HepG2 (cell line): Measurements from ENCODE around the gene CDK5RAP2. TPM values are rescaled to one million over a fixed set of nuclear protein-coding genes. Genes with fewer than 3 reads are reported as not detected.

Source experiments
- ATAC-seq: fragments of 200-7000 bp; cut with Tn5 transposase; 3 replicates; pipeline ENCODE4 v1.9.1; 2020; ENCODE audit warnings: mild to moderate bottlenecking, moderate library complexity
- BruUV-seq: library from RNA; stranded (reverse); fragments of 400-500 nt; replicated peaks from 2 replicates; lab custom pipeline; 2021; lab: Mats Ljungman, UMichigan
- CTCF ChIA-PET: fragments of 300-600 bp; formaldehyde crosslinking; extraction: SDS; loops from one replicate; lab custom pipeline; 2021; ENCODE audit warnings: low total read pairs, inconsistent platforms, low intra/inter-chr PET ratio; lab: Yijun Ruan, JAX
- POLR2A ChIA-PET: fragments of 350-600 bp; sonication (Branson Sonifier 250); formaldehyde crosslinking; loops from one replicate; lab custom pipeline; 2020; ENCODE audit warnings: antibody characterized with exemption, inconsistent platforms; lab: Yijun Ruan, JAX
- DNase-seq: peaks from one replicate; pipeline ENCODE4 v3.0.0-alpha.2; 2015; ENCODE audit warnings: low spot score
- FAIRE-seq: peaks from 3 replicates; lab custom pipeline; 2011; peaks lifted over from hg19 to GRCh38; lab: Jason Lieb, UNC
- H2AFZ ChIP-seq: one replicate; pipeline ENCODE4 v1.6.1; 2011; ENCODE audit warnings: low read length, inconsistent platforms
- H3K27ac ChIP-seq: fragments of 300-600 bp; 3 replicates; pipeline ENCODE4 v1.8.0; 2011; ENCODE audit warnings: mixed run types, mild to moderate bottlenecking, mixed read lengths, low read length, inconsistent platforms; ENCODE audit not compliant: insufficient read depth; ENCODE audit errors: extremely low read length
- H3K27me3 ChIP-seq, 2 experiments: fragments of 200-600 bp in 1 of 2; 2 replicates in 1 of 2; 3 replicates in 1 of 2; pipeline versions ENCODE4 v1.6.0 to v1.8.0; 2011; ENCODE audit warnings: low read length in 2 of 2, mild to moderate bottlenecking in 2 of 2, moderate library complexity in 2 of 2, inconsistent platforms in 1 of 2; ENCODE audit not compliant: insufficient read depth in 2 of 2, control insufficient read depth in 1 of 2
- H3K36me3 ChIP-seq, 2 experiments: fragments of 200-600 bp in 1 of 2; replicated peaks in 1 of 2; 2 replicates in 1 of 2; 3 replicates in 1 of 2; pipeline versions ENCODE4 v1.5.1 to v1.8.0; 2011; ENCODE audit warnings: low read length in 2 of 2, inconsistent platforms in 1 of 2; ENCODE audit not compliant: insufficient read depth in 2 of 2, control insufficient read depth in 1 of 2
- H3K4me1 ChIP-seq: 2 replicates; pipeline ENCODE4 v1.5.1; 2012; ENCODE audit warnings: low read length, inconsistent platforms; ENCODE audit not compliant: insufficient read depth
- H3K4me2 ChIP-seq: 2 replicates; pipeline ENCODE4 v1.6.0; 2011; ENCODE audit warnings: low read depth, low read length, inconsistent platforms
- H3K4me3 ChIP-seq, 3 experiments: fragments of 200-600 bp in 1 of 3; sonication (generic), shearing (Covaris generic) in 1 of 3; replicated peaks in 1 of 3; 2 replicates each; pipeline ENCODE4 v1.5.1; 2011 to 2016; ENCODE audit warnings: low read length in 3 of 3, inconsistent platforms in 2 of 3, low read depth in 2 of 3, mild to moderate bottlenecking in 2 of 3, control low read depth in 1 of 3, mixed read lengths in 1 of 3; ENCODE audit not compliant: insufficient read depth in 1 of 3
- H3K79me2 ChIP-seq: one replicate; pipeline ENCODE4 v1.6.1; 2011; ENCODE audit warnings: low read length, inconsistent platforms; ENCODE audit not compliant: insufficient read depth
- H3K9ac ChIP-seq: 2 replicates; pipeline ENCODE4 v1.6.0; 2011; ENCODE audit warnings: mild to moderate bottlenecking, low read depth, low read length, inconsistent platforms; ENCODE audit not compliant: insufficient read depth
- H3K9me3 ChIP-seq: 2 replicates; pipeline ENCODE4 v1.5.1; 2012; ENCODE audit warnings: mild to moderate bottlenecking, low read length
- H4K20me1 ChIP-seq: 2 replicates; pipeline ENCODE4 v1.6.0; 2011; ENCODE audit warnings: inconsistent platforms, mild to moderate bottlenecking, low read length, moderate library complexity; ENCODE audit not compliant: insufficient read depth
- CENPX ChIP-seq: sonication (generic); formaldehyde crosslinking; IDR thresholded peaks from 2 replicates; pipeline ENCODE4 v1.9.0; 2021; ENCODE audit warnings: mild to moderate bottlenecking, missing genetic modification reagents, moderate library complexity
- NCOA1 ChIP-seq: sonication (generic); formaldehyde crosslinking; IDR thresholded peaks from 2 replicates; pipeline ENCODE4 v1.9.0; 2021; ENCODE audit warnings: missing genetic modification reagents
- NR2C2 ChIP-seq: sonication (generic); formaldehyde crosslinking; IDR thresholded peaks from 2 replicates; pipeline ENCODE4 v1.4.0; 2020; ENCODE audit warnings: missing genetic modification reagents, mild to moderate bottlenecking, moderate library complexity, borderline replicate concordance
- REST ChIP-seq, 2 experiments: IDR thresholded peaks; 2 replicates each; pipeline ENCODE4 v1.6.1; 2011 to 2012; ENCODE audit warnings: low read length in 2 of 2, borderline replicate concordance in 1 of 2, low read depth in 1 of 2, mild to moderate bottlenecking in 1 of 2, moderate library complexity in 1 of 2
- TFDP1 ChIP-seq: IDR thresholded peaks from 2 replicates; pipeline ENCODE4 v1.6.1; 2016; ENCODE audit warnings: missing compliant biosample characterization, missing genetic modification reagents, borderline replicate concordance
- ZKSCAN1 ChIP-seq: fragments of 150-350 bp; IDR thresholded peaks from 2 replicates; pipeline ENCODE4 v1.6.1; 2014; ENCODE audit warnings: low read length
- ZNF274 ChIP-seq: sonication (generic); formaldehyde crosslinking; IDR thresholded peaks from 2 replicates; pipeline ENCODE4 v1.5.1; 2020; ENCODE audit warnings: mild to moderate bottlenecking, missing genetic modification reagents
- ZSCAN30 ChIP-seq: sonication (generic); formaldehyde crosslinking; IDR thresholded peaks from 2 replicates; pipeline ENCODE4 v1.5.0; 2020; ENCODE audit warnings: mild to moderate bottlenecking, missing genetic modification reagents
- WGBS: methylation state at CpG from one replicate; pipeline ENCODE4 v1.1.6; 2017; ENCODE audit warnings: low lambda C conversion rate; 5-methylcytosine and 5-hydroxymethylcytosine counted together
- in situ Hi-C: cut with HindIII; loops from 2 replicates; pipeline ENCODE4 v1.10.0; 2017; ENCODE audit warnings: low pct_unique_long_range_greater_than_20kb; ENCODE audit not compliant: extremely low pct_ligation_motif_present
- intact Hi-C: fragments of 100-400 bp; cut with micrococcal nuclease; formaldehyde crosslinking; loops from one replicate; pipeline ENCODE4 v1.10.0; 2022; ENCODE audit not compliant: unreplicated experiment
- polyA plus RNA-seq, 8 experiments: library from polyadenylated mRNA; depleted of rRNA in 3 of 8; stranded (reverse) in 7 of 8; unstranded in 1 of 8; fragments of >200 nt; fragmentation: Illumina TruSeq in 4 of 8; extraction: Trizol in 4 of 8; gene quantifications; 2 replicates each; pipeline versions ENCODE4 v1.2.1 to v1.2.3, GENCODE V29; 2011 to 2016; ENCODE audit warnings: low read depth in 4 of 8, missing spikeins in 1 of 8, mixed read lengths in 1 of 8; ENCODE audit not compliant: insufficient read depth in 1 of 8
- total RNA-seq, 5 experiments: library from RNA; depleted of rRNA; stranded (reverse); fragments of >200 nt; fragmentation: Illumina TruSeq; extraction: Trizol; gene quantifications; 2 replicates each; pipeline ENCODE4 v1.2.3, GENCODE V29; 2016; ENCODE audit warnings: low read depth in 1 of 5

Gene CDK5RAP2
- total and polyA plus RNA-seq, 2 of the 13 experiments (the other 11 are each of a cell fraction or from before 2014, with no cell fraction given) = 31.8 to 42.2 TPM

- Histone ChIP-seq H3K27ac (no peak overlapping the region), H2AFZ (no peak overlapping the region), H3K4me1 (no peaks in the 10 kb centered on the region), H3K36me3 (no peaks in the 10 kb centered on the region), H3K4me2 (no peak overlapping the region), H3K9me3 (peaks cover under 1% of the 10 kb centered on the region; the same call in 1 of the 2 replicates), H3K9ac (no peak overlapping the region), H3K27me3 (no peaks in the 10 kb centered on the region), H3K4me3 (no peak overlapping the region)
- intact Hi-C loops (no loop called here), in situ Hi-C loops (no loop called here)
- FAIRE-seq (no peak), ATAC-seq (no peak), DNase-seq (no peak)
- CTCF ChIA-PET = no interaction called here
- WGBS = no CpG with 5 or more reads among the region's 1 CpG
- TF ChIP-seq ZSCAN30 (CRISPR knock-in tag) = no peak
- no peak for TF ChIP-seq CENPX (CRISPR knock-in tag)
- 0 out of 2 replicates have a peak, but pooled peaks have one; percentile 18 for TF ChIP-seq ZKSCAN1
- TF ChIP-seq REST (IDR thresholded peaks at IDR 0.05; ENCODE audit: borderline replicate concordance in 1 of 2, low read depth in 1 of 2, low read length in 2 of 2) = no peak
- TF ChIP-seq NCOA1 (CRISPR knock-in tag) = no peak
- TF ChIP-seq NR2C2 = no peak
- no peak for TF ChIP-seq TFDP1 (CRISPR knock-in tag)
- TF ChIP-seq ZNF274 (CRISPR knock-in tag) = no peak
- TF ChIP-seq, all 625 proteins: peak for 1
- Histone ChIP-seq H3K79me2 (no peaks in the 10 kb centered on the region), H4K20me1 (no peaks in the 10 kb centered on the region)
- POLR2A ChIA-PET = no interaction called here
- BruUV-seq = no TSS peak
Observed at GRCh38 chr9:120374239-120374638, 205.7 kb downstream of the CDK5RAP2 start.
